Transverse colon (tissue), 4 donors: Measurements from ENCODE around the gene SEMA4D. TPM values are rescaled to one million over a fixed set of nuclear protein-coding genes. Genes with fewer than 3 reads are reported as not detected.

ENCODE experiments used
- DNase-seq: peaks from one replicate; pipeline ENCODE4 v3.0.0-alpha.2; 2019
- H3K27ac ChIP-seq, 4 donors: fragments of 200-600 bp; sonication (generic); 2 replicates each; pipeline ENCODE4 v1.5.1; 2016 to 2018; ENCODE audit warnings: inconsistent platforms in 4 of 4
- H3K27me3 ChIP-seq: fragments of 200-600 bp; sonication (generic); 2 replicates; pipeline ENCODE4 v1.5.1; 2017; ENCODE audit warnings: inconsistent platforms
- H3K36me3 ChIP-seq, 4 donors: fragments of 200-600 bp; sonication (generic); 2 replicates each; pipeline ENCODE4 v1.5.1; 2017 to 2019; ENCODE audit warnings: inconsistent platforms in 4 of 4
- H3K4me1 ChIP-seq, 4 donors: fragments of 200-600 bp; sonication (generic); 2 replicates each; pipeline ENCODE4 v1.5.1; 2017 to 2020; ENCODE audit warnings: inconsistent platforms in 4 of 4
- H3K4me3 ChIP-seq, 4 donors: fragments of 200-600 bp; sonication (generic); 1 replicate in 1 of 4; 2 replicates in 3 of 4; pipeline versions ENCODE4 v1.5.1 to v1.6.1; 2017 to 2019; ENCODE audit warnings: inconsistent platforms in 4 of 4
- H3K9me3 ChIP-seq, 2 donors: fragments of 200-600 bp; sonication (generic); 2 replicates each; pipeline ENCODE4 v1.5.1; 2017 to 2019; ENCODE audit warnings: inconsistent platforms in 2 of 2
- CTCF ChIP-seq, 5 experiments: fragments of 200-600 bp in 3 of 5; fragments of 450-650 bp in 2 of 5; sonication (generic) in 3 of 5; IDR thresholded peaks; 1 replicate in 2 of 5; 2 replicates in 3 of 5; pipeline ENCODE4 v1.5.1; 2016 to 2017; ENCODE audit warnings: antibody characterized with exemption in 5 of 5, inconsistent platforms in 3 of 5, mild to moderate bottlenecking in 2 of 5, moderate library complexity in 1 of 5
- EP300 ChIP-seq: sonication (generic); formaldehyde crosslinking; IDR thresholded peaks from one replicate; pipeline ENCODE4 v1.6.1; 2017; ENCODE audit warnings: antibody characterized with exemption, low read depth
- POLR2A ChIP-seq: fragments of 450-650 bp; IDR thresholded peaks from one replicate; pipeline ENCODE4 v1.6.1; 2016; ENCODE audit warnings: antibody characterized with exemption, mild to moderate bottlenecking, moderate library complexity
- POLR2AphosphoS5 ChIP-seq, 3 donors: sonication (generic); formaldehyde crosslinking; IDR thresholded peaks; one replicate each; pipeline ENCODE4 v1.6.1; 2016; ENCODE audit warnings: antibody characterized with exemption in 3 of 3
- WGBS, 2 donors: methylation state at CpG; one replicate each; pipeline ENCODE4 v1.1.5; 2018; ENCODE audit warnings: low coverage in 1 of 2; 5-methylcytosine and 5-hydroxymethylcytosine counted together
- in situ Hi-C, 4 donors: fragments of 200-750 bp; cut with MboI; loops; one replicate each; pipeline versions ENCODE4 v1.15.0 to v1.15.1; 2017; ENCODE audit warnings: low sequenced_read_pairs in 3 of 4, low pct_ligation_motif_present in 1 of 4, low pct_unique_long_range_greater_than_20kb in 1 of 4
- intact Hi-C: fragments of 100-400 bp; cut with DNase I; formaldehyde crosslinking; loops from one replicate; pipeline ENCODE4 v1.15.1; 2023; ENCODE audit warnings: low total_unique reads
- total RNA-seq, 4 donors: library from RNA; depleted of rRNA; stranded (reverse); fragments of >200 nt; gene quantifications; one replicate each; pipeline ENCODE4 v1.1.0, GENCODE V29; 2016

SEMA4D gene
- 10 to 100 TPM in 3 of 4 donors, 1 to 10 TPM in 1; 8.7 to 29.1 (median 14.5) TPM for total RNA-seq

- peak within 1 kb of the TSS; percentile 80 to 92 (median 91) for H3K4me3 ChIP-seq
- intact Hi-C loops = no loop called here
- H3K4me1 ChIP-seq = peaks cover 6 to 37% (median 15%) of the 10 kb centered on the region in 4 donors
- in situ Hi-C loops = no loop called here
- H3K27me3 ChIP-seq = no peaks in the 10 kb centered on the region
- 4 to 13% methylated on average over 6 to 30 of the region's 42 CpGs for WGBS, 2 donors
- no peak for TF ChIP-seq POLR2A
- TF ChIP-seq EP300 = no peak
- no peak for TF ChIP-seq CTCF (IDR thresholded peaks at IDR 0.05)
- no peak for TF ChIP-seq POLR2AphosphoS5 (IDR thresholded peaks at IDR 0.05)
- DNase-seq = peak; percentile 85
- H3K9me3 ChIP-seq = no peaks in the 10 kb centered on the region
- H3K36me3 ChIP-seq = no peaks in the 10 kb centered on the region
- peak within 1 kb of the TSS; percentile 79 to 87 (median 82) for H3K27ac ChIP-seq
These were observed at the start of gene SEMA4D for GRCh38 chr9:89497978-89498851. Gene SEMA4D (minus strand): TSS chr9:89498113. CDS start chr9:89405456, 92,657 bp downstream.

- Histone ChIP-seq H3K4me1 (peaks cover 0 to 7% (median 0%) of the 10 kb centered on the region in 4 donors), H3K9me3 (peaks cover 0 to 10% of the 10 kb centered on the region in 2 donors), H3K36me3 (no peaks in the 10 kb centered on the region), H3K27me3 (no peaks in the 10 kb centered on the region), H3K27ac (no peak overlapping the region), H3K4me3 (no peak overlapping the region)
- TF ChIP-seq POLR2A (no peak), EP300 (no peak), CTCF (IDR thresholded peaks at IDR 0.05) (no peak), POLR2AphosphoS5 (IDR thresholded peaks at IDR 0.05) (no peak)
- WGBS, 2 donors = 100% methylated on average over 1 of the region's 1 CpG
- intact Hi-C loops = no loop called here
- in situ Hi-C loops = loop anchor here in 3 of 4 donors (10.0 to 25.0 kb wide), 3 partner anchors 135 to 212 kb away; no protein-coding TSS in a partner anchor
- DNase-seq = no peak
These were observed 49.1 kb upstream of the SEMA4D start for GRCh38 chr9:89547000-89547399.

- peaks cover 0 to 10% of the 10 kb centered on the region in 2 donors for H3K9me3 ChIP-seq
- in situ Hi-C loops = loop anchor here in 3 of 4 donors (10.0 to 25.0 kb wide), 3 partner anchors 132 to 209 kb away; no protein-coding TSS in a partner anchor
- no peaks in the 10 kb centered on the region for H3K36me3 ChIP-seq
- WGBS, 2 donors = 92% methylated on average over 5 of the region's 5 CpGs; no CpG with 5 or more reads in 1 of the 2 donors
- TF ChIP-seq POLR2A = no peak
- TF ChIP-seq POLR2AphosphoS5 (IDR thresholded peaks at IDR 0.05) = no peak
- no peak for TF ChIP-seq CTCF (IDR thresholded peaks at IDR 0.05)
- TF ChIP-seq EP300 = no peak
- H3K4me1 ChIP-seq = peaks cover 0 to 7% (median 0%) of the 10 kb centered on the region in 4 donors
- no peak overlapping the region for H3K4me3 ChIP-seq
- H3K27me3 ChIP-seq = no peaks in the 10 kb centered on the region
- no peak for DNase-seq
- intact Hi-C loops = no loop called here
- no peak overlapping the region for H3K27ac ChIP-seq
These were observed 46.4 kb upstream of the SEMA4D start for GRCh38 chr9:89544279-89544661.

GRCh38 chr9:89543621-89544278 is 45.8 kb upstream of the SEMA4D start:
- peaks cover 0 to 10% of the 10 kb centered on the region in 2 donors for H3K9me3 ChIP-seq
- intact Hi-C loops (no loop called here), in situ Hi-C loops (loop anchor here in 3 of 4 donors (10.0 to 25.0 kb wide), 3 partner anchors 131 to 209 kb away; no protein-coding TSS in a partner anchor)
- WGBS, 2 donors = 92% methylated on average over 14 of the region's 14 CpGs; no CpG with 5 or more reads in 1 of the 2 donors
- no peak overlapping the region for H3K27ac ChIP-seq
- H3K4me3 ChIP-seq = no peak overlapping the region
- DNase-seq = no peak
- H3K4me1 ChIP-seq = peaks cover 0 to 2% (median 0%) of the 10 kb centered on the region in 4 donors
- no peaks in the 10 kb centered on the region for H3K36me3 ChIP-seq
- no peaks in the 10 kb centered on the region for H3K27me3 ChIP-seq
- TF ChIP-seq POLR2AphosphoS5 (IDR thresholded peaks at IDR 0.05) = no peak
- TF ChIP-seq EP300 = no peak
- no peak for TF ChIP-seq CTCF (IDR thresholded peaks at IDR 0.05)
- TF ChIP-seq POLR2A = no peak
